DMS79 (cell line): ENCODE data around the gene ZNF579.
A peak's percentile ranks its signal among the peaks of the same experiment; 100 is the strongest.
"Not testable (repeated sequence)": the region's sequence is repeated elsewhere in the genome, so short reads cannot be mapped to it uniquely, and the experiment has no call there.

Experiments used
- DNase-seq: peaks from one replicate; lab custom pipeline; 2025; lab: John Stamatoyannopoulos, UW

The ZNF579 gene

DNA sequence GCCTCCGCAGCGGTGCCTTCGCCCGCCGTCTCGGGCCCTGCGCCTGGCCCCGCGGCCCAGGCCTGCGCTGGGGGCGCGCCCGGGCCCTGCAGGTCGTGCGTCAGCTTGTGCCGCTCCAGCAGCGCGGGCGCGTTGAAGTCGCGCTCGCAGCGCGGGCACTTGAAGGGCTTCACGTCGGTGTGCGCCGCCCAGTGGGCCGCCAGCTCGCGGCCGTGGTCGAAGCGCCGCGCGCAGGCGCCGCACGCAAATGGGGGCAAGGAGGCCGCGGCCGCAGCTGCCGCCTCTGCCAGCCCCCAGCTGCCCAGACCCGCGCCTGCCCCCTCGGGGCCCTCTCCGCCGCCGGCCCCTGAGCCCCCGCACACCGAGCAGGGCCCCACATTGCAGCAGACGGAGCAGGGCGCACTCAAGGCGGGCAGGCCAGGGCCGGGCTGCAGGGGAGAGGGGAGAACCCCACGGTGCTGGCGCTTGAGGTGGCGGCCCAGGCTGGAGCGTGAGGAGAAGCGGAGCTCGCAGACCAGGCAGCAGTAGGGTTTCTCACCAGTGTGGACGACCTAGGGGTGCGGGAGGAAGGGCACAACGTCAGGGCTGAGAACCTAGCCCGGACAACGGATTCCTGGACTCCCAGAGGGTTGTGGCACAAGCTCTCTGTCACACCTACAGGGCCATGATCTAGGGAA is 12.6 kb upstream of the ZNF579 start:
- DNase-seq = no peak

DNA sequence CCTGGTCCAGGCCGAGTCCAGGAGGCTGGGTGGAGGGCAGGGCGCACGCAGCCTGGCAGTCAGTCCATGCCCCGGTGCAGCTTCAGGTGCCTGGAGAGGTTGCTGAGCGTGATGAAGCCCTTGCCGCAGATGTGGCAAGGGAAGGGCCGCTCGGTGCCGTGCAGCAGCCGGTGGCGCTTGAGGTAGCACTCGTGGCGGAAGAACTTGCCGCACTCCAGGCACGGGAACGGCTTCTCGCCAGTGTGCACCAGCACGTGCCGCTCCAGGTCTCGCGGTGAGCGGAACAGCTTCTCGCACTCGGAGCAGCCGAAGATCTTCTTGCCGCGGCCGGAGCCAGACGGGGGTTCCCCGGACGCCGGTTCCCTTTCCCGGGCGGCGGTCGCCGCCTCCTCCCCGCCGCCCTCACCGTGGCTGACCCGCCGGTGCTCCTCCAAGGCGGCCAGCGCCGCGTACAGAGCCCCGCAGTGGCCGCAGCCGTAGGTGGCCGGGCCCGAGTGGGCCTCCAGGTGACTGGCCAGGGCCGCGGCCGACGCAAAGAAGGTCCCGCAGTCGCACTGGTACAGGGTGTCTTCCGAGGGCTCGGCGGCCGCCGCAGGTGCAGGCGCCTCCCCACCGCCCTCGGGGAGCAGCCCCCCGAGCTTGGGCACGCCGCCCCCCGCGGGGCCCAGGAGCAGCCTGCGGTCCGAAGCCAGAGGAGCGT is 11.9 kb upstream of the ZNF579 start:
- DNase-seq = no peak

DNA sequence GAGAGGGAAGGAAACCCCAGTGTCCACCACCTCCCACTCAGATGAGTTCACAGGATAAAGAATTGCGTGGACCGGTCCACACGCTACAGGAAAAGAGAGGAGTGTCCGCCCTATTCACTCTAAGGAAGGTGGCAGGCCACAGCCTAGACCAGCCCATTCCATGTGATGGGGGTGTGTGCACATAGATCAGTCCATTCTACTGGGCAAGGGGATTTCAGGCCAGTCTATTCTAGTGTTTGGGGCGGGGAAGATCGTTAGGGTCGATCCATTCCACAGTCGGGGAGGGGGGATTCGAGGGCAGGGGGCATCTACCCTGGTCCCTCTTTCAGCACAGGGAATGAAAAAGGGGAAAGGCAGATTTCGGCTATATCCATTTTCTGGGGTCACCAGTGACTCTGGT is 10.9 kb upstream of the ZNF579 start:
- DNase-seq = no peak

DNA sequence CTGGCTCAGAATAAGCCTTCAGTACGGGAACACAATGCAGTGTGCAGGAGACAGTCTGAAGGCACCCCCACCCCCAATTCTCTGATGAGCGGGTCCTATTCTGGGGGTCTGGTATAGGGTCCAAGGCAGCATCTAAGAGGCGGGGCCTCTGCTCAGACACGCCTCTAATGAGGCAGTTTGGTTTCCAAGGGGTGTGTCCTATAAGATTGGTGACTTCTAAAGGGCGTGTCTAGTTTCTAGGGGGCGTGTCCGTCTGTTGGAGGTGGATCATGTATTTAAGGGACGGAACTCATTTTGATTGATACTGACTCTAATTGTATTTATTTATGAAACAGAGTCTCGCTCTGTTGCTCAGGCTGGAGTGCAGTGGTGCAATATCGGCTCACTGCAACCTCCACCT is 10.0 kb upstream of the ZNF579 start:
- no peak for DNase-seq

DNA sequence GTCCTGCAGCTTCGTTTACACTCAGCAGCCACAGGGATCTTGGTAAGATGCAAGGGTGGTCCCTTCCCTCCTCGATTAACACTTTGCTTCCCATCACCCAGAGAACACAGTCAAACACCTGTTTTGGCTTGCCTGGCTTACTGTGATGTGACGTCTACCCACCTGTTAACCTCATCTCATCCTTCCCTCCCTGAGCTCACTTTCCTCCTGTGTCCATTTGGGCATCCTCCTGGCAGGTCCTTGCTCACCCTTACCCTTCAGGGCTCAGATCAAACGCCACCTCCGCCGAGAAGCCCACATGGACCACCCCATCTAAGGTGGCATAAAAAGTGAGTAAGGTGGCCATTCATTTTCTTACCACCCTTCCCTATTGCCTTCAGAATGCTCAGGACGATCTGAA is 9.5 kb upstream of the ZNF579 start:
- no peak for DNase-seq

DNA sequence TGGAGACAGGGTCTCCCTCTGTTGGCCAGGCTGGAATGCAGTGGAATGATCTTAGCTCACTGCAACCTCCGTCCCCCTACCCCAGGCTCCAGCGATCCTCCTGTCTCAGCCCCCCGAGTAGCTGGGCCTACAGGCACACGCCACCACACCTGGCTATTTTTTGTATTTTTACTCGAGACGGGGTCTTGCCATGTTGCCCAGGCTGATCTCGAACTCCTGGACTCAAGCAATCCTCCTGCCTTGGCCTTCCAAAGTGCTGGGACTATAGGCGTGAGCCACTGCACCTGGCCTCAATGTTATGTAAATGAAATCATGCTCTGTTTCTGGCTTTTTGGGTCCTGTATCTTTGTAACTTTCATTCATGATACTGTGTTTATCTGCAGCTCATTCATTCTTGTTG is 8.1 kb upstream of the ZNF579 start:
- DNase-seq = no peak

DNA sequence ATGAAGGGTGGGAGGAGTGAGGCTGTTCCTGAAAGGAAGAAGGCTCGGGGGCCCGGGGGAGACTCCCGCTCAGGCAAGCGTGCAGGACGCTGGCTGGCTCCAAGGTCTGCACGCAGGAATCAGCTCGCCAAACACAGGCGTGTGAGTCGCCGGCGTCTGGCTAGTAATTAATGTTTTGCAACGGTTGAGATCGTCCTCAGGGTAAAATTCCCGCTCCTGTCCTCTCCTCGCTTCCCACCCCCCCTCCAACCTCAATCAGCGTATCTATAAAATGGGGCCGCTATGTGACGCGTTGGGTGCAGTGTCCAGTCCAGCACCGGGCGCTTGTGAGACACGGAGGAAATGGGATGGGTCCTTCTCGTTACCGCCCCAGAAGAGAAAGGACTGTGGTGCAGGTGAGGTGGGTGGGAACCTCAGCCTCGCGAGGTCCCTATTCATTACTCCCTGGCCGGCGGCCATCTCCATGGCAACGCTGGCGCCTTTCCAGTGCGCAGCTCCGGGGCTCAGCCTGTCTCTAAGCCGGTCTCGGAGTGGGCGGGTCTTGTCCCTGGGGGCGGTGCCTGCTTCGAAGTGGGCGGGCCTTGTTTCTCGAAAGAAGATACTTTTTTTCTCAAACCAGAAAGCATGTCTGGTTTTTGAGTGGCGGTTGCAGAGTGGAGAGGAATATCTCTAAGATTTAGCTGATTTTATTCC is 6.5 kb upstream of the ZNF579 start:
- DNase-seq = peak; percentile 89

DNA sequence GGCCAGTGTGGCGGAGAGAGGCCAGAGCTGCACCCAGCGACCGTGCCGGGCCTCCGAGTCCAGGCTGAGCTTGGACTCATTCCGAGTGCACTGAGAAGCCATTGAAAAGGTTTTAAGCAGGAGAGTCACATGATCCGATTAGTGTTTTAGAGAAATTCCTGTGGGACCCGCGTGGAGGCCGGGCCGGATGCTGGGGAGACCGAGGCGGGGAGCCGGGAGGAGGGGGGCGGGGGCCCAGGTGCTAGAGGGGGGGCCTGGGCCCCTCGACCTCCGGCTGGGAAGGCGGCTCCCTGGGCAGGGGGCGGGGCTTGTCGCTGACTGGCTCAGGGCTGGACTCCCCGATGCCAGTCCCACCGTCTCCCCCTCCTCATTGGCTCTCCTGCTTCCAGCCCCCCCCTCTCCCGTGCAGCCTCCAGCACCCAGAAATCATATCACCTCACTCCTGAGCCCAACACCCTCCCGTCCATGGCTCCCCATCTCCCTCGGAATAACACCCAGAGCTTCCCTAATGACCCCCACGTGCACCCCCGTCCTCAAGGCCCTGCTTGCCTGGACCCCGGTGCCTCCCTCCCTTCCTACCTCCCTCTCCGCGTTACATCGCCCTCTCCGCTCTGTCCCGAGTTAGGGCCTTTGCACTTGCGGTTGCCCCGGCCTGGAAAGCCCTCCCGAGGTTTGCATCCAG is 5.2 kb upstream of the ZNF579 start:
- DNase-seq = peak; percentile 21

DNA sequence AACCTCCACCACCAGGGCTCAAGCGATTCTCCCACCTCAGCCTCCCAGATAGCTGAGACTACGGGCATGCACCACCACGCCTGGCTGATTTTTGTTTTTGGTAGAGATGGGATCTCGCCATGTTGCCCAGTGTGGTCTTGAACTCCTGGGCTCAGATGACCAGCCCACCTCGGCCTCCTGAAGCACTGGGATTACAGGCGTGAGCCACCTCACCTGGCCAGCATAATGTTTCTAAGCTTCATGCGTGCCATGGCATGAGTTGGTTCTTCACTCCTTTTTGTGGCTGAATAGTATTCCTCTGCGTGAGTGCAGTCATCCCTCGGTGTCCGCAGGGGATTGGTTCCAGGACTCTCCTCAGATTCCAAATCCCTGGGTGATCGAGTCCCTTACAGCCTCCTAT is 4.2 kb upstream of the ZNF579 start:
- no peak for DNase-seq

DNA sequence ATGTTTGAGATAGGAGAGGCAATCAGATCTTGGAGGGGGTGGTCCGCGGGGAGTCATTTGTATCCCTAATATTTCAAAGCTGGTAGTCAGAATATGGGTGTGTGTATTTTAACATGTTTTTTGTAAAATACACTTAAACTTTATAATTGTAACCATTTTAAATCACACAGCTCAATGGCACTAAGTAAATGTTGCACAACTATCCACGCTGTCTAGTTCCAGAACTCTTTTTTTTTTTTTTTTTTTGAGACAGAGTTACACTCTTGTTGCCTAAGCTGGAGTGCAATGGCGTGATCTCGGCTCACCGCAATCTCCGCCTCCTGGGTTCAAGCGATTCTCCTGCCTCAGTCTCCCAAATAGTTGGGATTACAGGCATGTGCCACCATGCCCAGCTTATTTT is 3.2 kb upstream of the ZNF579 start:
- not testable (repeated sequence) for DNase-seq

DNA sequence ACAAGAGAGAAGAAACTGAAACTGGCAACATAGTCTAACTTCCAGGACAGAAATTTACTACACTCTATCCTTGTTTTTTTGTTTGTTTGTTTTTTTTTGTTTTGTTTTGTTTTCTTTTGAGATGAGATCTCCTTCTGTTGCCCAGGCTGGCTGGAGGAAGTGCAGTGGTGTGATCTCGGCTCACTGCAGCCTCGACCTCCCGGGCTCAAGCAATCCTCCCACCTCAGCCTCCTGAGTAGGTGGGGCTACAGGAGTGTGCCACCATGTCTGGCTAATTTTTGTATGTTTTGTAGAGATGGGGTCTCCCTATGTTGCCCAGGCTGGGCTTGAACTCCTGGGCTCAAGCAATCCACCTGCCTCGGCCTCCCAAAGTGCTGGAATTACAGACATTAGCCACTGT is 1.6 kb upstream of the ZNF579 start:
- DNase-seq = not testable (repeated sequence)

DNA sequence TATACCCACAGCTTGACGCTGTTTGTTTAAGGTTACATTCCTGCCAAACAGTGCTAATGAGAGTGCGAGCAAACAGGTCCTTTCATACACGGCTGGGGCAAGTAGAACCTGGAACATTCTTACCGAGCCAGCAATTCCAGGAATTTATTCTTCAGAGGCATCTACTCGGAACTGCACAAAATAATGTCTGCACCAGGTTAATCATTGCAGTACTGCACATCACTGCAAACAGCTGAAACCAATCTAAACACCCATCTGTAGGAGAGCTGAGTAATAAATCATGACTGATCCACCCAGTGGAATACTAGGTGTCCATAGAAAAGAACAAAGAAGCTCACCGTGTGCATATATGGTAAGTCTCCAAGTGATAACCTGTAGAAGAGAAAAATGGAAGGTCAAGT is 1.2 kb upstream of the ZNF579 start:
- DNase-seq = no peak

DNA sequence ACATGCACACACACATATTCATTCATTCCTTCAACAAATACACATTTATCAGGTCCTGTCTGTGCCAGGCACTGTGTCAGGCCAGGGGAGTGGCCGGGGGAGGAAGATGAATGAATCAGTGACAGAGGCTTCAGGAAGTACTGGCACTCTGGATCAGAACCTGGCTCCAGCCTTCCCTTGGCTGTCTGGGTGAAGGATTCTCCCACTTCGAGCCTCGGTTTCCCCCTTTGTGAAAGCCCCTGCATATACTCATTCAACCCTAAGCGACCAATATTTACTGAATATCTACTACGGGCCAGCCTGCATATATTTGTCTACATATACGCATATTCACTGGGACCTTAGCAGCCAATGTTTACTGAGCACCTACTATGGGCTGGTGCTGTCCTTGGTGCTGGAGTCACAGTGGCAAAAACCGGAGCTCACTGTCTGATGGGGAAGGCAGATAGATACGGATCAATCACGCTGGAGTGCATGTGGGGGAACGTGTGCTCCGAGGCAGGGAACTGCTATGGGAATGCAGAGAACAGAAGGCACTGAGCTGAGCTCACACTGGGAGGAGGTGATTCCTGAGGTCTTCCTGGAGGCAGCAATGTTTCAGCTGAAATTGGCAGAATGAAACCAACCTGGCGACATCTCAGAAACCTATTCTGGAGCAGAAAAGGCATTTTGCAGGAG is 636 bp upstream of the ZNF579 start:
- DNase-seq = no peak

DNA sequence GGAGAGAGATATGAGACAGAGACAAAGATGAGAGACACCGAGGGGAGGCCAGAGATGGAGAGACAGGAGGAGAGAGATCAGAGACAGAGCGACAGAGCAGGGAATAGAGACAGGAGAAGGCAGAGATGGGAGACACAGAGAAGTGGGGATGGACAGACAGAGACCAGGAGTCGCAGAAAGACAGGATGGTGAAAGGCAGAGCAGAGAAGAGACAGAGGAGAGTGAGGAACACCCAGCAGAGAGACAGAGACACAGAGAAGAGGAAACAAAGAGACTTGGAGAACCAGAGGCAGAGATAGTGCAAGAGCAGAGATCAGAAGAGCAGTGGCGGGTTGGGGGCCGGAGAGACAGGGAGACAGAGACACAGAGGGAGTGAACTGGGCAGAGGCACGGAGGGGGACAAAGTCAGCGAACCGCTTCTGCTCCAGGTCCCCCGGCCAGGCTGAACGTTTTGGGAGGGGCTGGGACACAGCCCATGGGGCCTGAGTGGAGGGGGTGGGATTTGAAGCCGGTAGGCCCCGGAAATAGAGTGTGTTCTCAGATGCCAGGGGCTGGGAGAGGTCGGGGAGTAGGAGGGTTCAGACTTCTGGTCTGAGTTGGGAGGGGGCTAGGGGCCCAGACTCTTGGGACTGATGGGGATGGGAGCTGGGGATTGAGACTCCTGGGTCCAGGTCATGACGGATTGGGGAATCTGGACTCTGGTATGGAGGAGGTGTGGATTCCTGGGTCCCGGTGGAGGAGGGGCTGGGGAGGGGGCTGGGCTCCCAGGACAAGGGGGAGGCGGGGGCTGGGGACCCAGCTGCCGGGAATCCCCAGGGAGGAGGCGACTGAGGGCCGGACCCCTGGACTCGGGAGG is 654 bp downstream of the ZNF579 start:
- no peak for DNase-seq

DNA sequence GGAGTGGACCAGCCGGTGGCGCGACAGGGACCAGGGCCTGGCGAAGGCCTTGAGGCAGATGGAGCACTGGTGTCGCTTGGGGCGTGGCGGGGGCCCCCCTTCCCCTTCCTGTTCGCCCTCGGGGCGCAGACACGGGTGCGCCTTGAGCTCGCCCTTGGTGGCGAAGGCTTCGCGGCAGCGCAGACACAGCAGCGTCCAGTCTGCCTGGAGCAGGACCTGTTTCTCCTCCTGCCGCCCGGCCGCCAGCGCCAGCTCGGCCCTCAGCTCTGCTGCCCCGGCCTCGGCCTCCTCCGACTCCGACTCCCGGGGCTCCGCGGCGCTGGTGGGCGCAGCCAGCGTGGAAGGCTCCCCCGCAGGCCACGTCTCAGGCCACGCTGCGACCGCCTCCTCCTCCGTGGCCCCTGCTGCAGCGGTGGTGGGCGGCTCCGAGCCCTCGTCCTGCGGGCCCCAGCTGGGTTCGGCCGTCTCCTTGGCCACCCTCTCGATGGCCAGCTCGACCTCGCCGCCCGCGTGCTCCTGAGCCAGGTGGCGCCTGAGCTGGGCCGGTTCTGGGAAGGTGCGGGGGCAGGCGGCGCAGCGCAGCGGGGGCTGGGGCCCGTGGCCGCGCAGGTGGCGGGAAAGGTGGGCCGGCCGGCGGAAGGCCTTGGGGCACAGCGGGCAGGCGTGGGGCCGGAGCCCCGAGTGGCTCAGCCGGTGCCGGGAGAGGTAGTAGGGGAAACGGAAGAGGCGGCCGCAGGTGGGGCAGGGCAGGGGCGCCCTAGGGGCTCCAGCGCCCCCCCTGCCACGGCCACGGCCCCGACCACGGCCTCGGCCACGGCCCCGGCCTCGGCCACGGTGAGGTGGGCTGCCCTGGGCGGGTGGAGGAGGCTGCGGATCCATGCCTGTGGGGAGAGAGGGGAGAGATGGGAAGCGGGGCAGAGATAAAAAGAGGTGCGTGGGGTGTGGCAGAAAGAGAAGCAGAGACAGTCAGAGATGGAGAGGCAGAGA is 1.6 kb downstream of the ZNF579 start:
- DNase-seq = no peak

DNA sequence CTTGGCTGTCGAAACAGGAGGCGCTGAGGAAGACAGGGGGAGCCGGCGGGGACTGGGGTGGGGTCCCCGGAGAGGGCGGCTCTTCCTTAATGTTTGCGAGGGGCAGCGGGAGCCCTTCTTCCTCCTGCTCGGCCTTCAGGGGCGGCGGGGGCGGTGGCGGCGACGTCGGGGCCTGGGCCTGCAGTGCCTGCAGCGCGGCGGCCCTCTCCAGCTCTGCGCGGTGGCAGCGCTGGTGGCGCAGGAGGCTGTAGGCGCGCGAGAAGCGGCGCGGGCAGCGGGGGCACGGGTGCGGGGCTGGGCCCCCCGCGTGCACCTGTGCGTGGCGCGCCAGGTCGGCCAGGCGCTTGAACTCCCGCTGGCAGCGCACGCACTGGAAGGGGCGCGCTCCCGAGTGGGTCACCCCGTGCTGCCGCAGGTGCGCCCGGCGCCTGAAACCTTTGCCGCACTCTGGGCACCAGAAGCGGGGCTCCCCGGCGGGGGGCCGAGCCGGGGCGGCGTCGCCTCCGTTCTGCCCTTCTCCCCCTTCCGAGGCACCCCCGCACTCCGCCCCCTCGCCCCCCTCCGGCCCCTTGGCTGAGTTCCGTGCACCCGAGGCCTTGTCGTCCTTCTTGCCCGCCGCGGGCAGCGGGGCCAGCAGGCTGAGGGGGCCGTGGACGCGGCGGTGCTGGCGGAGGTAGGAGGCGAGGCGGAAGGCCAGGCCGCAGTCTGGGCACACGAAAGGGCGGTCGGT is 2.5 kb downstream of the ZNF579 start:
- no peak for DNase-seq

DNA sequence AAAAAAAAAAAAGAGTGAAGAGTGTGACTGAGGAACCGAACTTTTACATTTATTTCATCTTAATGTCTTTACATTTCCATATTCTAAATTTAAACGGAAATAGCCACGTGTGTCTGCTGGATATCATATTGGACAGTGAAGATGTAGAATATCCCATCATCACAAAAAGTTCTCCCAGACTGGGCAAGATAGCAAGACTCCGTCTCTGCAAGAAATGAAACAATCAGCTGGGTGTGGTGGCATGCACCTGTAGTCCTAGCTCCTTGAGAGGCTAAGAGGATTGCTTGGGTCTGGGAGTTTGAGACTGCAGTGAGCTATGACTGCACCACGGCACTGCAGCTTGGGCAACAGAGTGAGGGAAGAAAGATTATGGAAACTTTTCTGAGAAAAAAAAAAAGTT is 3.9 kb downstream of the ZNF579 start:
- no peak for DNase-seq

DNA sequence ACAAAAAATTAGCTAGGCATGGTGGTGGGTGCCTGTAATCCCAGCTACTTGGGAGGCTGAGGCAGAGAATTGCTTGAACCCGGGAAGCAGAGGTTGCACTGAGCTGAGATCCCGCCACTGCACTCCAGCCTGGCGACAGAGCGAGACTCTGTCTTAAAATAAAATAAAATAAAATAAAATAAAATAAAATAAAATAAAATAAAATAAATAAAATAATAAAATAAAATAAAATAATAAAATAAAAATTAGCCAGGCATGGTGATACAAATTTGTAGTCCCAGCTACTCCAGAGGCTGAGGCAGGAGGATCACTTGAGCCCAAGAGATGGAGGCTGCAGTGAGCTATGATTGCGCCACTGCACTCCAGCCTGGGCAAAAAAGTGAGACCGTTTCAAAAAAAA is 6.7 kb downstream of the ZNF579 start:
- not testable (repeated sequence) for DNase-seq

DNA sequence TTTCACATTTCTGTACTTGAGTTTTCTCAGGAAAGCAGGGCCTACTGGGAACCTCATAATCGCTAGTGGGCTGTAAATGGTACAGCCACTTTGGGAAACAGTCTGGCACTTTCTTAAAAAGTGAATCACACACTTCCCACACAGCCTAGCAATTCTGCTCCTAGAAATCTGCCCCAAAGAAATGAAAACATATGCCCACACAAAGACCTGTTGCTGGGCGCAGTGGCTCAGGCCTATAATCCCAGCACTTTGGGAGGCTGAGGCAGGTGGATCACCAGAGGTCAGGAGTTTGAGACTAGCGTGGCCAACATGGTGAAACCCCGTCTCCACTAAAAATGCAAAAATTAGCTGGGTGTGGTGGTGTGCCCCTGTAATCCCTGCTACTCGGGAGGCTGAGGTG is 11.2 kb downstream of the ZNF579 start:
- not testable (repeated sequence) for DNase-seq
